K562 treated with DMSO at 1 percent for 24 hours (cell line): Measurements from ENCODE around the gene BRD1. TPM values are rescaled to one million over a fixed set of nuclear protein-coding genes. Genes with fewer than 3 reads are reported as not detected.

Experiments used
- total RNA-seq: library from RNA; unstranded; fragments of 300-600 nt; gene quantifications from 2 replicates; pipeline ENCODE4 v1.2.3, GENCODE V29; 2022; ENCODE audit warnings: low read depth; ENCODE audit not compliant: insufficient read depth

BRD1 gene
- 14.9 and 15.2 TPM in 2 replicates for total RNA-seq

GRCh38 chr22:49827853-49828598 is at the start of gene BRD1:
BRD1 (minus strand) TSS chr22:49827873; CDS start chr22:49824317, 3,556 bp downstream.

GRCh38 chr22:49852898-49853894 is 25.5 kb upstream of the BRD1 start, which contains the start of gene ZBED4:
ZBED4 (plus strand) TSS chr22:49853844; CDS start chr22:49883663, 29,819 bp downstream.

Other genes with a start within 250 kb of the BRD1 start
- gene ZBED4, start 26.0 kb upstream of the BRD1 start, total RNA-seq, result 10.1 and 10.3 TPM in 2 replicates
- gene ALG12, start 90.6 kb upstream of the BRD1 start, total RNA-seq, result 5.6 and 6.4 TPM in 2 replicates
- 32.5 and 35.2 TPM in 2 replicates for gene CRELD2, start 90.8 kb upstream of the BRD1 start, total RNA-seq
- gene PIM3, start 132.9 kb upstream of the BRD1 start, total RNA-seq, result 92.1 and 105 TPM in 2 replicates
- gene IL17REL, start 184.9 kb upstream of the BRD1 start, total RNA-seq, result 0.07 TPM in 1 of 2 replicates, not detected in the other
- not detected in 2 replicates for gene TTLL8, start 230.4 kb upstream of the BRD1 start, total RNA-seq